Stimulated activated CD4-positive, alpha-beta T cell treated with anti-CD3 and anti-CD28 coated beads, Interleukin-12 subunit alpha, Interleukin-12 subunit beta, amount 100 ng/mL, for 48 hours (primary cell): ENCODE data around the gene HSD17B4.
"Not testable (repeated sequence)": the region's sequence is repeated elsewhere in the genome, so short reads cannot be mapped to it uniquely, and the experiment has no call there.

Experiments used
- DNase-seq, 3 donors: peaks; one replicate each; pipeline ENCODE4 v3.0.0-alpha.2; 2020; ENCODE audit warnings: low read depth in 2 of 3, low spot score in 1 of 3

The HSD17B4 gene, protein sequence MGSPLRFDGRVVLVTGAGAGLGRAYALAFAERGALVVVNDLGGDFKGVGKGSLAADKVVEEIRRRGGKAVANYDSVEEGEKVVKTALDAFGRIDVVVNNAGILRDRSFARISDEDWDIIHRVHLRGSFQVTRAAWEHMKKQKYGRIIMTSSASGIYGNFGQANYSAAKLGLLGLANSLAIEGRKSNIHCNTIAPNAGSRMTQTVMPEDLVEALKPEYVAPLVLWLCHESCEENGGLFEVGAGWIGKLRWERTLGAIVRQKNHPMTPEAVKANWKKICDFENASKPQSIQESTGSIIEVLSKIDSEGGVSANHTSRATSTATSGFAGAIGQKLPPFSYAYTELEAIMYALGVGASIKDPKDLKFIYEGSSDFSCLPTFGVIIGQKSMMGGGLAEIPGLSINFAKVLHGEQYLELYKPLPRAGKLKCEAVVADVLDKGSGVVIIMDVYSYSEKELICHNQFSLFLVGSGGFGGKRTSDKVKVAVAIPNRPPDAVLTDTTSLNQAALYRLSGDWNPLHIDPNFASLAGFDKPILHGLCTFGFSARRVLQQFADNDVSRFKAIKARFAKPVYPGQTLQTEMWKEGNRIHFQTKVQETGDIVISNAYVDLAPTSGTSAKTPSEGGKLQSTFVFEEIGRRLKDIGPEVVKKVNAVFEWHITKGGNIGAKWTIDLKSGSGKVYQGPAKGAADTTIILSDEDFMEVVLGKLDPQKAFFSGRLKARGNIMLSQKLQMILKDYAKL

GRCh38 chr5:119452373-119453039 is at the start of gene HSD17B4:
Gene HSD17B4, plus strand, starts transcription at chr5:119452497. Its CDS starts 79 bp downstream, at chr5:119452576.
- peak; percentile 66 to 74 (median 66) for DNase-seq

DNA sequence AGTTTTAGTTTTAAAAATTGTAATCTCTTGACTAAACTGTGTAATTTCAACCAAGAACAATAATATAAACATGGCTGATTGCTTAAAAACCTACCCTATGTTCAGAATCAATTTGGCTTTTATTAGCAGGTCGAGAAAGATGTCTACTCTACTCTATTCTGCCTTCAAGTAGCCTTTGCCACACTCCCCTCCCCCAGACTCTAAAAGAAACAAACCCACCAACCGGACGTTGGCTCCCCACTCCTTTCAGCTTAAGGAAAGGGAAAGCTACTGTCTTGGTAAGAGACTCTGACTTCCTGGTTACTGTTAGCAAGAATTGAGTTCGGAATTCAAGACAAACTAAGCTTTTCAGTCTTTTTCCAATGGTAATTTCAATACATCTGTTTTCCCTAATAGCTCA is 49.7 kb upstream of the HSD17B4 start:
- DNase-seq = no peak

DNA sequence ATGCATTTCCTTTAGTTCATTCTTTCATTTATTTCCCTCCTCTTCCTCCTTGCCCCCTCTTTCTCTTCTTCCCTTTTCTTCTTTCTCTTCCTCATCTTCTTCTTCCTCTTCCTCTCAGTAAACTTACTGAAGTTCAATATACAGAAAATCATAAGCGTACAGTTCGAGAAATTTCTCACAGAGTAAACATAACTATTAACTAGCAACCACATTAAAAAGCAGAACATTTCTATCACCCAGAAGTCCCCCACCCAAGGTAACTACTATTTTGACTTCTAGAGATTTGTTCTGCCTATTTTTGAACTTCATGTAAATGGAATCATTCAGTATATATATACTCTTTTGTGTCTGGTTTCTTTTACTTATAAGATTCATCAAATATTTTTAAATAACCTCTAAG is 48.3 kb upstream of the HSD17B4 start:
- no peak for DNase-seq

GRCh38 chr5:119405419-119405818 is 46.9 kb upstream of the HSD17B4 start:
- no peak for DNase-seq

- DNase-seq = no peak
Observed at GRCh38 chr5:119406551-119407110, 45.7 kb upstream of the HSD17B4 start.

DNA sequence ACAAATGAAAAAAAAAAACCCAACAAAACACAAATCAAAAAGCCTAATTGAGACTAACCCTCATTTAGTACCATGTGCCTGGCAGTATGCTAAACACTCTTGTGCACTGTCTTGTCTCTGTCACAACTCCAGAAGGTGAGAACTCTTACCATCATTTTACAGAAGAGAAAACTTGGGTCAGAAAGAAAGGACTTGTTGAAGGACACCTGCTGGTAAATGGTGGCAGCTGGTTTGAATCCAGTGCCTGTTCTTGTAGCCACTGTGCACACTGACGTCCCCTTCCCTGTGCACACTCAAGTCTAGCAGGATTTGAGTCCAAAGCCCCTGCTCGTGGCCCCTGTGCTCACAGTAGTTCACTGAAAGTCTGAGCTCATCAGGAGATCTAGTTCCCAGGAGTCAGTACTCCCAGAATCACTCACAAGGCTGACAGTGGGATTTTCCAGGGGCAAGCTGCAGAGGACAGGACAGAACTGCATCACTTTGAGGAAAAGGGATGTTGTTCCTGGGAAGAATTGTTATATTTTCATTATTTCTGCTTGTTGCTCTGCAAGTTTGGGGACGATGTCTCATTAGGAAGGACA is 43.0 kb upstream of the HSD17B4 start:
- no peak for DNase-seq

- DNase-seq = no peak
Observed at GRCh38 chr5:119410448-119411159, 41.7 kb upstream of the HSD17B4 start.

- DNase-seq = peak in 1 of 3 donors; percentile 55
Observed at GRCh38 chr5:119411361-119412278, 40.7 kb upstream of the HSD17B4 start.

DNA sequence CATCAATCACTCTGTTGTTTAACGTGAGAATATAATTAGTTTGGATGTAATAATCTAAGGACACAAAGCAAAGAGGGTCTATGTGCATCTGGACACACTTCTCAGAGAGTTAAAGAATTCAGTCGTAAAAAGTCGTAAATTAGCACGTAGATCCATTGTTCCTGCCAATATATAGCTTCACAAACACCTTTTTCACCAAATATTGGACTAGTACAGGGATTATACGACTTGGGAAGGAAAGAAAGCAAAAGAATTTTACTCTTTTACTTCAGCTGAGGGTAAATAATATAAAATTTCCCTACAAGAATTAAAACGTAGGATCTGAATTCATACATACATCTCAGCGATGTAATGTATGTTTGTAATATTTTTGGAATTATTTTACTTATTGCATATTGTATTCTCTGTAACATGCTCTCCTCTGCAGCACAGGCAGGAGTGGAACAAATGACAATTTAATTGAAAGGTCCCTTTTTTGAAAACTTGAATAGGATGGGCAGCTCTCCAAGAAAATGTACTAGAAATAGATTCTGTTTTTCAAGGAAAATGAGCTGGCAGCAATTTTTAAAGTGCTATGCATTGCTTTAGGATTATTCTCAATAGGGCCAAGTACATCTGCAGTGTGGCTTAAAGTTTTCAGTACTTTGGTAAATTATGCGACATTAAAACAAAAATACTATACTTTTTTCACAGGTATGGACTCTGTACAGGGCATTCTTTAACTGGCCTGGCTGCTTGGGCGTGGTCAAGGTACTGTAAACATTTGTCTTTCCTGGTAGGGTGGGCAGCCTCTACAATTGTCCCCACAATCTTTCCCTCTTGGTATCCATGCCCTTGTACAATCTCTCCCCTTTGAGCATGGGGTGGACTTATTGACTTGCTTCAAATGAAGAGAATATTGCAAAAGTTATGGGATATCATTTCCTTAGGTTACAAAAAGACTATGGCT is 39.7 kb upstream of the HSD17B4 start:
- DNase-seq = no peak

GRCh38 chr5:119414124-119414734 is 38.1 kb upstream of the HSD17B4 start:
- DNase-seq = not testable (repeated sequence)

DNA sequence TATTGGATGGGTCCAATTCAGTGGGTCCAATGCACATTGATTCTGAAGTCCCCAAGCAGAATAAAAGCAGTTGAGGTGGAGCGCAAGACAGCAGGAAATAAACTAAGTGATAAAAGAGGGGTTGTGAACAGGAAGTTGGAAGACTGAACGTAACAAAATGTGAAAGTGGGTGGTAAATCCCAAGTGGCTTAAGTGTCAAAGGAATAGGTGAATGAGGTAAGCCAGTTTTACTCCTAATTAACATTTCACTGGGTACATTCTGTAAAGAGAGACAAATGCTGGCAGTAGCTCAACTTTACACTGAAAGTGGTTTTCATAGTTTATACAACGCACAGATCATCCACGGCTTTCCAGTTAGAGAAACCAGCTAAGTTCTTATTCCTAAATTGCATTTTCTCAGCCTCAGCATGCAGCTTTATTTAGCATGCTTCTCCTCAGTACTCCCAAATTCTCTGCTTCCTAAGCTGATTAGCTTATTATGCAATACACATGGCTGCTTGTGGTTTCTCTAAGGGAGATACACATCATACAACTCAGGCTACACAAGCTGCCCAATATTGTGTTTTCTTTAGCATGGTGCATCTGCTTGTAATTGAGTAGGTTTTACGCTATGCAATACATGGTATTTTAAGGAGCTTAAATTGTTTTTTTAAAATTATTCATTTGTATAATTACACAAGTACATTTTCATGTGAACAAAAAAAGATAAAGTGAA is 34.2 kb upstream of the HSD17B4 start:
- no peak for DNase-seq

GRCh38 chr5:119418606-119419100 is 33.6 kb upstream of the HSD17B4 start:
- DNase-seq = no peak

DNA sequence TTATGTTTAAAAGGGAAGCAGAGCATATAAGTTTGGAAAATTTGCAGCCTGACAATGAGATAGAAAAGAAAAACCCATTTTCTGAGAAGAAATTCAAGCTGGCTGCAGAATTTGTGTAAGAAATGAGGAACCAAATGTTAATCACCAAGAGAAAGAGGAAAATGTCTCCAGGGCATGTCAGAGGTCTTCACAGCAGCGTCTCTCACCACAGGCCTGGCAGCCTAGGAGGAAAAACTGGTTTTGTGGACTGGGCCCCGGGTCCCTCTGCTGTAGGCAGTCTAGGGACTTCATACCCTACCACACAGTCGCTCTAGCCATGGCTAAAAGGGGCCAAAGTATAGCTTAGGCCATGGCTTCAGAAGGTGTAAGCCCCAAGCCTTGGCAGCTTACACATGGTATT is 32.1 kb upstream of the HSD17B4 start:
- DNase-seq = no peak

- no peak for DNase-seq
Observed at GRCh38 chr5:119426057-119426456, 26.2 kb upstream of the HSD17B4 start.

- no peak for DNase-seq
Observed at GRCh38 chr5:119427060-119427459, 25.2 kb upstream of the HSD17B4 start.

DNA sequence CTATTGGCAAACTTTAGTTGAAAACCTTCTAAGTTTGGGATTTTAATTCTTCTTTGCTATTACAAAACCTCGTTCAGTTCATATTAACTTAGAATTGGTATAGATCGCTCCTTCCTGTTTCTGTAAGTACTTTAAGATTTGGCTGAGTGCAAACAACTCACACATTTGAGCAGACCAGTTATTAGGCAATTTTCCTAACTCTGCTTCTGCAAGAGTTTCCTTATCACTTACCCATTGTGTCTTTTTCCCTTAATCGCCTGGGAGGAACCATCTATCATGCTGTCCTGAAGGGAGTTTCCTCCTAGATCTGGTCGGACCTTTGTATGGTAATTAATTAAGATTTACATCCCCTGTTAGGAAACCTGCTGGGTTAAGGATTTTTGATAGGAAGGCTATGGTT is 24.7 kb upstream of the HSD17B4 start:
- DNase-seq = not testable (repeated sequence)

DNA sequence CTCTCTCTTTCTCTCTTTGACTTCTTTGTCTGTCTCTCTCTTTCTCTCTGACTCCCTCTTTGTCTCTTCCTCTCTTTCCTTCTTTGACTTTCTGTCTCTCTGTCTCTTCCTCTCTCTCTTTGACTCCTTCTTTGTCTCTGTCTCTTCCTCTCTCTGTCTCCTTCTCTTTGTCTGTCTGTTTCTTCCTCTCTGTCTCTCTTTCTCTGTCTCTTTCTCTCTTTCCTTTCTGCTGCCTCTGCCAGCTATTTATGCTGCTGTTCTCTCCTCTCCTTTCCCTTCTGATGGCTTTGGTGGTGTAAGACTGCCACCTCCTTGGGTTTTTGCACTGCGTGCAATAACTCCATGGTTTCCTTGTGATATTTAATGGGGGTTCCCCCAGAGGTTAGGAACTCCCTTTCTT is 24.1 kb upstream of the HSD17B4 start:
- not testable (repeated sequence) for DNase-seq
